ENCODE data around the gene KCNK16.

DNA sequence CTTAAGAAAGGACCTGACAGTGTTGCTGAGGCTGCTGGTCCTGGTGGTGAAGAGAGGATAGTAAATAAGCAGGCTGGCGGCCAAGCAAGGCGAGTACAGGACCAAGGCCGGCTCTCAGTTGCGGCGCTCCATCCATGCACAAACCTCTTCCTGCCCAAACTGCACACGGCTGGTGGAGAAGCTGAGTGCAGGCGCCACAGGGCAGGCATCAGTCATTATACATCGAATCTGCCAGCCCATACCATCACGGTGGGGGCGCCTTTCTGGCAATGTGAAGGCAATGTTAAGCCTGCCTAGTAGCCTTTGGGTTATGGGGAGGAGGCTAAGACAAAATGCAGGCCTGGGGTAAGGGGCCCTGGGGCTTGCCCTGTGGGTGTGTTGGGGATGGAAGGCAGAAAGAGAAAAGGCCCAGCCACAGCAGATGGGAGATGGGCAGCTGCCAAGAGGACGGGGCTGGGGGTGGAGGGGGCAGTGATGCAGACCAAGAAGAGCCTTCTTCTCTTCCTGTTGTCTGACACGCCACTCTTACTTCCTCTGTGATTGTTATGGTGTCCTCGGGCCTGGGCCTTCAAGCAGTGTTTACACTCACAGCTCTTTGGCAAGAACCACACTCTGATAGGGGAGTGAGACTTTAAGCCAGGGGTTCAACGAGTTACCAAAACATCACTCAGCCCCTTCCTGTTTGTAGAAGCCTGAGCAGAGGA, 20.3 kb upstream of the KCNK16 start:
- TF ChIP-seq, protein P1, sequence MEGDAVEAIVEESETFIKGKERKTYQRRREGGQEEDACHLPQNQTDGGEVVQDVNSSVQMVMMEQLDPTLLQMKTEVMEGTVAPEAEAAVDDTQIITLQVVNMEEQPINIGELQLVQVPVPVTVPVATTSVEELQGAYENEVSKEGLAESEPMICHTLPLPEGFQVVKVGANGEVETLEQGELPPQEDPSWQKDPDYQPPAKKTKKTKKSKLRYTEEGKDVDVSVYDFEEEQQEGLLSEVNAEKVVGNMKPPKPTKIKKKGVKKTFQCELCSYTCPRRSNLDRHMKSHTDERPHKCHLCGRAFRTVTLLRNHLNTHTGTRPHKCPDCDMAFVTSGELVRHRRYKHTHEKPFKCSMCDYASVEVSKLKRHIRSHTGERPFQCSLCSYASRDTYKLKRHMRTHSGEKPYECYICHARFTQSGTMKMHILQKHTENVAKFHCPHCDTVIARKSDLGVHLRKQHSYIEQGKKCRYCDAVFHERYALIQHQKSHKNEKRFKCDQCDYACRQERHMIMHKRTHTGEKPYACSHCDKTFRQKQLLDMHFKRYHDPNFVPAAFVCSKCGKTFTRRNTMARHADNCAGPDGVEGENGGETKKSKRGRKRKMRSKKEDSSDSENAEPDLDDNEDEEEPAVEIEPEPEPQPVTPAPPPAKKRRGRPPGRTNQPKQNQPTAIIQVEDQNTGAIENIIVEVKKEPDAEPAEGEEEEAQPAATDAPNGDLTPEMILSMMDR (IDR thresholded peaks at IDR 0.05; ENCODE audit: low read depth, low read length, poor library complexity, severe bottlenecking): no peak
- TF ChIP-seq EZH2phosphoT487 (IDR thresholded peaks at IDR 0.05; ENCODE audit: borderline replicate concordance, low read length): no peak

All from DOHH2 (cell line).